ENCODE results near the gene TRMT61B.

GRCh38 chr2:28901202-28901601 is 31.1 kb upstream of the TRMT61B start:
- TF ChIP-seq CTCF (IDR thresholded peaks at IDR 0.05) (no peak), POLR2A (IDR thresholded peaks at IDR 0.05) (no peak)

Data from thyroid gland (tissue), 4 donors.